ENCODE results near the gene CPNE7. TPM values are rescaled to one million over a fixed set of nuclear protein-coding genes. Genes with fewer than 3 reads are reported as not detected.

The CPNE7 gene
- 0.43 TPM for polyA plus RNA-seq (ENCODE audit: insufficient read length)

DNA sequence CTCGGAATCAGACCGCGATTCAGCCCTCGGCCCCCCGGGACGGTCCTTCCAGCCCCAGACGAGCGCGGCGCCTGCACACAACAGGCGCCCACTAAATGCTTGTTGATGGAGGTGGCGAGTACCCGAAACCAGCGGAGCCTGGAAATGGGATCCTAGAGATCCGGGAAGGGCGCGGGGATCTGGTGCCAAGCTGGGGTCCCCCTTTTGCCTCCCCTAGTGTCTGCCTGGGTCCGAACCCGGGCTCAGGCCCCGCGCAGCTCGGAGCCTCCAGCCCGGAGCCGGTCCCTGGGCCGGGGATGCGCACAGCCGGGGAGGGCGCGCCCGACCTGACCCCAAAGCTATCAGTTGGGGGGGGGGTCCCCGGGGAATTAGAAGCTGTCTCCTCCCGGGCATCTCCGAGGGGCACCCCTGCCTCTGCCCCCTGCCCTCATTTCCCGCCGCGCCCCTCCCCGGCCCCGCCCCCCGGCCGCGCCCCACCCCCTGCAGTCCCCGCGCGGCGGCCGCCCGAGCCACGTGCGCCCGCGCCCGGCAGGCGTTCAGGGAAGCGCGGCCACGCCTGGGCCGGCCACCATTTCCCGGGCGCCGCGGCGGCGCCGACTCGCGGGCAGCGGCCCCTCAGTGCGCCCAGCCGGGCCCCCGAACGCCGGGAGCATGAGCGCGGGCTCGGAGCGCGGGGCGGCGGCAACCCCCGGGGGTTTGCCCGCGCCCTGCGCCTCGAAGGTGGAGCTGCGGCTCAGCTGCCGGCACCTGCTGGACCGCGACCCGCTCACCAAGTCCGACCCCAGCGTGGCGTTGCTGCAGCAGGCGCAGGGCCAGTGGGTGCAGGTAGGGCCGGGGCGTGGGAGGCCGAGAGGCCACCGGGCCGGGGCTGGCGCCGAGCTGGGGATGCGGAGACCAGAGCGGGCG is at the start of gene CPNE7:
TSS of gene CPNE7 (plus strand) at position 512 of the 906 bp plus-strand sequence. CDS start at position 652, 140 bp downstream.
- DNase-seq (ENCODE audit: low read depth), result no peak

DNA sequence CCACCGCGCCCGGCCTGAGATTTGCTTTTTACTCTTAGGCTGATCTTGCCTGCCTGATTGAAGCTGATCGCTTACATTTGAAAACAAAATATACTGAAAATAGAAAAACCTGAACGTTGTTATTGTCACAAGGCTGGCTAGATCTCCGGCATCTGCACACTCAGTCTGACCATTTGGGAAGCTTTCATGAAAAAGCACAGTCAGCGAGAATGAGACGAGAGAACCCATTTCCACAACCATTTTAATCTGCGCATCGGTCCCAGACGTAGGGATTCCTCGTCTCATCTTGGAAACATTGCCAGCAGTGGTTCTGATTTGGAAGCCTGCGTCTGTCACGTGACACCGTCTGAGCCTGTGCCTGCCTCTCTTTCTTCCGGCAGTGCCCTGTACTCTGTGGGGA is 46.5 kb upstream of the CPNE7 start:
- DNase-seq (ENCODE audit: low read depth), result no peak

DNA sequence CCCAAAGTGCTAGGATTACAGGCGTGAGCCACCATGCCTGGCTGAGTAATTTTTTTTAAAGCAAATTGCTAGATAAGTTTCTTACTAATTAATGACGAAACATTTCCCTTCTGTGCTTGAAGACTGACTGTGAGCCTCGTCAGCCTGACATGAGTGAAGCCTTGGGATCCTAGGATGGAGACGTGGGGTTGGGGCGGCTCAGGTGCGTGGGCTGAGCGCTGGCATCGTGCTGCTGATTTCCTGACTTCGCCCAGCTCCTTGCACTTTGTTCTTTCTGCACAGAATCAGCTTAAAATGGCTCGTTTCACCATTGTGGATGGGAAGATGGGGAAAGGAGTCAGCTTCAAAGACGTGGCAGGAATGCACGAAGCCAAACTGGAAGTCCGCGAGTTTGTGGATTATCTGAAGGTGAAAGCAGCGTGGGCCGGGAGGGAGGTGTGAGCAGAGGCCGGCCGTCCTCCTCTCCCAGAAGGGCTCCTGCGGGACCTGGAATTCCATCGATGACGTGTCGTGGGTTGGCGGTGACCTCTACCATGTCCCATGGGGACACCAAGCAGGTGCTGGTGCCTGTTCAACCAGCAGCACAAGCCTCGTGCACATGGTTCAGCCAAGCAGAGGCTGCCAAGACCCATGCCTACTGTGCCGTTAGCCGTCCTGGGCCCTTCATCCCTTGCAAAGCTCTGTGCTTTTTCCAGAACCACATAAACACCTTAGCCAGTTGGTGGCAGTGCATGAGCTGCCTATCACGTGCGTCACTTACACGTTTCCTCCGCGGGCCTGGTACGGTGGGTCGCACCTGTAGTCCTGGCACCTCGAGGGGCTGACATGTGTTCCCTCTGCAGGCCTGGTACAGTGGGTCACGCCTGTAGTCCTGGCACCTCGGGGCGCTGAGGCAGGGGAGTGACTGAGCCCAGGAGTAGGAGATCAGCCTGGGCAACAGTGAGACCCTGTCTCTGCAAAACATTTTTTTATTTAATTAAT is 44.9 kb upstream of the CPNE7 start:
- no peak for DNase-seq (ENCODE audit: low read depth)

GRCh38 chr16:89531821-89532526 is 43.6 kb upstream of the CPNE7 start:
- no peak for DNase-seq (ENCODE audit: low read depth)

GRCh38 chr16:89534252-89534756 is 41.3 kb upstream of the CPNE7 start:
- DNase-seq (ENCODE audit: low read depth), result peak; percentile 13

- no peak for DNase-seq (ENCODE audit: low read depth)
Observed at GRCh38 chr16:89536371-89536770, 39.2 kb upstream of the CPNE7 start.

GRCh38 chr16:89536886-89537548 is 38.5 kb upstream of the CPNE7 start:
- DNase-seq (ENCODE audit: low read depth), result no peak

- DNase-seq (ENCODE audit: low read depth), result no peak
Observed at GRCh38 chr16:89537549-89537925, 38.0 kb upstream of the CPNE7 start.

GRCh38 chr16:89538286-89538685 is 37.3 kb upstream of the CPNE7 start:
- DNase-seq (ENCODE audit: low read depth), result no peak

GRCh38 chr16:89540557-89540956 is 35.0 kb upstream of the CPNE7 start:
- DNase-seq (ENCODE audit: low read depth), result no peak

DNA sequence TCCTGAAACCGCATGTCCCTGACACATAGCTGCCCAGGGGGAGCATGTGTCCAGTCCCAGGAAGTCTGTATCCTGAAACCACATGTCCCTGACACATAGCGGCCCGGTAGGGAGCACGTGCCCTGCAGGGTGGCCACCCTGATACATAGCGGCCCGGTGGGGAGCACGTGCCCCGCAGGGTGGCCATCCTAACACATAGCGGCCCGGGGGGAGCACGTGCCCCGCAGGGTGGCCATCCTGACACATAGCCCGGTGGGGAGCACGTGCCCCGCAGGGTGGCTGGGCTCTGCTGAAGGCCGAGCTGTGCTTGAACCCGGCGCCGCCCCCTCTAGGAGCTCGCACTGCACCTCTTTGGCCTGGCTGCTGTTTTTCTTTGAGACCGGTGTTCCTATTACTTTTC is 33.8 kb upstream of the CPNE7 start:
- DNase-seq (ENCODE audit: low read depth), result no peak

DNA sequence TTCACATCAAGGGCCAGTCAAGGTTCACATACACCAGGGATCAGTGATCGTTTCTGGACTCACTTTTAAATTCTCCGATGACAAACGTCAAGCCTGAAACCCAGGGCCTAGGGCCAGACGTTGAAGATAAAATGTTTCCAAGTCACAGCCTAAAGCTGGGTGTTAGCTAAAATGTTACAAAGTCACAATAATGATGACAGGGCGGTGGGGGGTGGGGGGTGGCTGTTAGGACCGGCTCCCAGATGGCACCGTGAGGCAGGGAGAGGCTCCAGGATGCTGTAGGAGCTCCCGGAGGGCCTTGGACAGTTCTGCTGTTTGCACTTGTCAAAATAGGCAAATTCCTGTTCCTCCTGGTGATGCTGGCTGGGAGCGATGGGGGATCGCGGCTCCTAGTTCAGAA is 31.4 kb upstream of the CPNE7 start:
- no peak for DNase-seq (ENCODE audit: low read depth)

GRCh38 chr16:89544713-89545043 is 30.9 kb upstream of the CPNE7 start:
- DNase-seq (ENCODE audit: low read depth), result no peak

- DNase-seq (ENCODE audit: low read depth), result no peak
Observed at GRCh38 chr16:89545044-89545830, 30.3 kb upstream of the CPNE7 start.

DNA sequence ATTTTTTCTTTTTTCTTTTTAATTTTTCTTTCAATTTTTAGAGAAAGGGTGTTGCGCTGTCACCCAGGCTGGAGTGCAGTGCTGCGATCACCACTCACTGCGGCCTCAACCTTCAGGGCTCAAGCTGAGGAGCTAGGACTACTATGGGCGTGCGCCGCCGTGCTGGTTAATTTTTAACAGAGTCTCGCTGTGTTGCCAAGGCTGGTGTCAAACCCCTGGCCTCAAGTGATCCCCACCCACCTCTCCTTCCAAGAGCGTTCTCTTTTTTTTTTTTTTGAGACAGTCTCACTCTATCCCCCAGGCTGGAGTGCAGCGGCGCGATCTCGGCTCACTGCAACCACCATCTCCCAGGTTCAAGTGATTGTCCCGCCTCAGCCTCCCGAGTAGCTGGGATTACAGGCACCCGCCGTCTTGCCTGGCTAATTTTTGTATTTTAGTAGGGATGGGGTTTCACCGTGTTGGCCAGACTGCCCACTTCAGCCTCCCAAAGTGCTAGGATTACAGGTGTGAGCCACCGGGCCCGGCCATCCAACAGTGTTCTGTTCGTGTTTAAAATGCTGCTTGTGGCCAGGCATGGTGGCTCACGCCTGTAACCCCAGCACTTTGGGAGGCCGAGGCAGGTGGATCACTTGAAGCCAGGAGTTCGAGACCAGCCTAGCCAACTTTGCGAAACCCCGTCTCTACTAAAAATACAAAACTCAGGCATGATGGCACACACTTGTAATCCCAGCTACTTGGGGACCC is 29.6 kb upstream of the CPNE7 start:
- DNase-seq (ENCODE audit: low read depth), result no peak

DNA sequence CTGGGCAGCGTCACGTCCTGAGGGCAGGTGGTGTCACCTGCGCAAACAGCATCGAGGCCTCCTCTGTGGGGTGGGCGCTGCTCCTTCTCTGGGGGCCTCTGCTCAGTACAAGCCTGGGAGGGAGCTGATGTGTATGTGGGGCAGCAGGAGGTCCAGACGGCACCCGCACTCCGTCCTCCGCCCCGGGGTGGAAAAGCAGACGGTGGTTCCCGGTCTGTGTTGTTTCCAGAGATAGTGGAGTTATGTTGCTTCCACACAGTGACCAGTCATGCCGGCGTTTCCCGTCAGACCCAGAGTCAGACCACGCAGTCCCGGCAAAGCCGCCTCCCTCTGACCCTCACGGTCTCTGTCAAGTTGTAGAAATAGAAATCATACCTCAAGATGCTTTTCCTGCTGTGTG is 28.8 kb upstream of the CPNE7 start:
- no peak for DNase-seq (ENCODE audit: low read depth)

GRCh38 chr16:89547291-89547690 is 28.3 kb upstream of the CPNE7 start:
- DNase-seq (ENCODE audit: low read depth), result no peak

- no peak for DNase-seq (ENCODE audit: low read depth)
Observed at GRCh38 chr16:89547860-89548259, 27.7 kb upstream of the CPNE7 start.

GRCh38 chr16:89548344-89549006 is 27.1 kb upstream of the CPNE7 start:
- DNase-seq (ENCODE audit: low read depth), result no peak
